SKM-1 (cell line): ENCODE results near the gene MAD1L1.

ENCODE experiments used
- DNase-seq: peaks from one replicate; lab custom pipeline; 2025; ENCODE audit not compliant: unreplicated experiment; lab: John Stamatoyannopoulos, UW

Gene MAD1L1

GRCh38 chr7:1907751-1908365 lies 324.9 kb downstream of the MAD1L1 start:
- DNase-seq: no peak

DNA sequence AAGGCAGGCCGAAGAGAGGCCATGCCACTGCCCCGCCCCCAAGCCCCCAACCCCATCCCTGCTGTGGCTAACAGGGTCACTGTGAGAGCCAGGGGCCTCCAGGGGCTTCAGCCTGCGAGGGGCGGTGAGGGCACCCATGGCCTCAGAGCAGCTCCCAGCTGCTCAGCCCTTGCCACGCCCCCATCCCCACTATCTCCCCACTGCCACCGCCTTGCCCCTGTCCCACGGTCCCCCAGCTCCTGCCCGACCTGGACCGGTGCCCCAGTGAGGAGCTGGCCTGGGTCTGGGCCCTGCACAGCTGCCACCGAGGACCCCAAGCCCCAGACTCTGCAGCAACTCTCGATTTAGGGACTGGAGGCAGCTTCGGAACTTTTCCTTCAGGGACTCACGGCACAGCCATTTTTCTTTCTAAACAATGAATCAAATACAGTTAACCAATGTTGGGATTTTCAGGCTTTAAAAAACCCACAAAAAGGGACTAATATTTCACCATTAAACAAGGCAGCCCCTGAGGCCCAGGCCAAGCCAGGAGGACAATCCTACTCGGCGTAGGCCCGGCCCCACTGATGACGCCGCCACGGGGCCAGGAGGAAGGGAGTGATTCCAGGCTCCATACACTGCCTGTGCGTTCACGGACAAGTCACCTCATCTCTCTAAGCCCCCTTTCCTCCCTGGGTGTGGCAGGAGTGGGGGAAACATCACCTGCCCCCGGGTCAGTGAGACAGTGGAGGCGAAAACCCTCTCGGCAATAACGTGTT lies 325.6 kb downstream of the MAD1L1 start:
- DNase-seq: no peak

- DNase-seq: no peak
Observed at GRCh38 chr7:1906087-1906830, 326.5 kb downstream of the MAD1L1 start.

GRCh38 chr7:1902231-1902855 lies 330.4 kb downstream of the MAD1L1 start:
- DNase-seq: no peak

- DNase-seq: no peak
Observed at GRCh38 chr7:1901431-1902210, 331.1 kb downstream of the MAD1L1 start.

DNA sequence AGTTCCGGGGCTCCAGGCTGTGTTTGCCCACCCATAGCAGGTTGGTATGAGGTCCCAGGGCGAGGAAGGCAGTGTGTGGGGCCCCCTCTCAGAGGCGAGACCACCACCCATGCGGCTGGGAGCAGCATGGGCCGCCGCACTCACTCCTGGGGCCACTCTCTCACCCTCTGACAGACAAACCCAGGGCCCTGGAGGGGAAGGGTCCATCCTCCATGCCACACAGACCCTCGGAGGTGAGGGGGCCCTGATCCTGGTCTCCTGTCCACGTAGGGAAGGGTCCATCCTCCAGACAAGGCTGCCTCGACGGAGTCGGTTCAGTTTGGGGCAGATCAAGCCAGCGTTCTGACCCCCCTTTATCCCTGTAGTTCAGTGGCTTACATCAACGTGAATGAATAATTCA lies 331.9 kb downstream of the MAD1L1 start:
- DNase-seq: no peak

GRCh38 chr7:1899951-1900762 lies 332.6 kb downstream of the MAD1L1 start:
- no peak for DNase-seq

DNA sequence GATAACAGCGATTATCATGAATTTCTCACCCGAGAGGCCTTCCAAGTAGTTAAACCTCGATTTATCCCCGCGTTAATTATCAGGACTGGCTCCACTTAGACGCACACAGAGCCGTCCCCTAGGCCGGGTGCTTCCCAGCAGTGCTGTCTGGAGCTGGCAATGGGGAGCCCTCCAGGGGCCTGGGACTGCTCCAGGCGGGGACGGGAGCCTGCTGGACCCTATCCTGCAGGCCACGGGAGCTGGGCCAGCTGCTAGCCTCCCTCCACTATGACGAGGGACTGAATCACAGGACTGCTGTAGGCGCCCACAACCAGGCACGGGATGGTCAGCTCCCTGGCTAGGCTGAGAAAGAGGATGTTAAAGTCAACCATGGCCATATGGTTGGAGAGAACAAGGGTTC lies 333.5 kb downstream of the MAD1L1 start:
- DNase-seq: no peak

DNA sequence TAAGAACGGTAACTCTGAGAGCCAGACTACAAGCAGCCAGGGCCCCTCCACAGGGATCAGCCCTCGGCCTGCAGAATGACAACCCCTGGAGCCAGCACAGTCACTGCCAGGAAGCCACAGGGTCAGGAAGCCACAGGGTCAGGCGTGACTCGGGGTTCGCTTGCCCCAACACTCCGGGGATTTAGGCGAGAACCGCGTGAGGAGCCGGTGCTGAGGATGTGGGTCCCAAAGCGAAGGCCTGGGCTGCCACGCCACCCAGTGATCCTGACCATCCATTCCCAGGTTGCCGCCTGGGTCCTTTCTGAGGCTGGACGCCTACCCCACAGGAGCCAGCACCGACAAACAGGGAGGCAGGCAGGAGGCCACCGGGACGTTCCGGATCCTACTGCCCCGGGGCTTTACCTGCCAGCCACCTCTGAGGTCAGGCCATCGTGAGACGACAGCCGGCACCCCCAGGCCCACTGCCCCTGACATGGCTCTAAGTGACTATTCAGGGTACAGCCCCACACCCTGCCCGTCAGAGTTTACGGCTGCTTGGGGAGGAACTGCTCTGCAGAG lies 334.0 kb downstream of the MAD1L1 start:
- no peak for DNase-seq

GRCh38 chr7:1897861-1898627 lies 334.7 kb downstream of the MAD1L1 start:
- DNase-seq: no peak

- no peak for DNase-seq
Observed at GRCh38 chr7:1897076-1897860, 335.5 kb downstream of the MAD1L1 start.

DNA sequence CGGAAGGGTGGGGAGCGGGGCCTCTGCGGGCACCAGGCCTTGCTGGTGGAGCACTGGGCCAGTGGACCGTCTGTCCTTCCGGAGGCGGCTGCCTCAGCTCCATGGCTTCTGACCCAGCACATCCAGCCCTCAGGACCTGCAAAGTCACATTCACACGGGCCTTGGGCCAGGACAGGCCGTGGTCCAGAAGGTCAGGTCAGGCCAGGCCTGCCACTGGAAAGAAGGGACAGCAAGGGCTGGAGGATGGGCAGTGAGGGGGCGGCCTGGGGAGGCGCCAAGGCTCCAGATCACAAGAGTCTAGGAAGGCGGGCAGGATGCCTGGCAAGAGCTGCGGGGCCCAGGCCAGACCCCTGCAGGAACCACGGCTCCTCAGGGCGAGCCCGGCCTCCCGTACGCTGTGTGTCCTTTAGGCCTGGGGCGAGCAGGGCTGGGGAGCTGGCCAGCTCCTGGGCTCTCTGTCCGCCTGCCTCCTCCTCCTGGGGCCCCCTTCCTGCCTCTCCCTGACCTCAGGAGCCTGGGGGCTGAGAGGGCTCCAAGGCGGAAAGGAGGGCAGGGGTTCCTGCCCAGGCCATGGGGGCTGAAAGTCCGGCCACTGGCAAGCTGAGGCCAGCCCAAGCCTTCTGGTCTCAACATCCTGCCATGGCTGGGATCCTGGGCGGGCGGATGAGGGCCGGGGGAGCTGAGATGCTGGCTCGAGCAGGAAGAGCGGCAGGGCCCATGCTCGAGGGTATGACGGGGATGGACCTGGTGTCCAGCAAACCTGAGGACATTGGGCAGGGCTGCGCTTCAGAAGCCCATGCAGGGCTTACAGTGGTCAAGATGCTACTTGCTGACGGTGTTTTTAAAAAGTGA lies 336.9 kb downstream of the MAD1L1 start:
- DNase-seq: no peak

- no peak for DNase-seq
Observed at GRCh38 chr7:1894906-1895663, 337.7 kb downstream of the MAD1L1 start.

DNA sequence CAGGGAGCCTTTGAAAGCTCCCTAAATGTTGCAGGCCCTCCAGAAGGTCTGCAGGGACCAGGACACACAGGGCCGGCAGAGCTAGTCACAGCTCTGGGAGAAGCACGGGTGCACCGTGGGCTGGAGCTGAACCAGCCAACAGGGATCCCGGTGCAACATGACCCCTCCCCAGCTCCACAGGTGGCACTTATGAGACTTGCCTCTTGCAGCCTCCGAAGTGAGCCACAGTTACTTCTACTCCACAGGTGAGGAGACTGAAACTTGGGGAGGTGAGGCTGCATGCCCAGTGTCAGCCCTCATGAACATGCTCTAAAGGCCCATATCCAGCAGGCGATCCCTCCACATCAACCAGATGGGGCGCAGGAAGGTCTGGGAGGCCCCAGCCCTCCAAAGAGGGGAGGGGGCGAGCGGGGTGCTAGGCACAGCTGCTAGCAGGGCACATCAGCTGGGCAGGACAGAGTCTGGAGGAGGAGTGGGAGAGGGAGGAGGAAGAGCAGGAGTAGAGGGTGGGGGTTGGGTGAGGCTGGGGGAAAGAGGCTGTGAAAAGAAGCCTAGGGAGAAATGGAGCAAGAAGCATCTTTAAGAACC lies 338.3 kb downstream of the MAD1L1 start:
- no peak for DNase-seq

DNA sequence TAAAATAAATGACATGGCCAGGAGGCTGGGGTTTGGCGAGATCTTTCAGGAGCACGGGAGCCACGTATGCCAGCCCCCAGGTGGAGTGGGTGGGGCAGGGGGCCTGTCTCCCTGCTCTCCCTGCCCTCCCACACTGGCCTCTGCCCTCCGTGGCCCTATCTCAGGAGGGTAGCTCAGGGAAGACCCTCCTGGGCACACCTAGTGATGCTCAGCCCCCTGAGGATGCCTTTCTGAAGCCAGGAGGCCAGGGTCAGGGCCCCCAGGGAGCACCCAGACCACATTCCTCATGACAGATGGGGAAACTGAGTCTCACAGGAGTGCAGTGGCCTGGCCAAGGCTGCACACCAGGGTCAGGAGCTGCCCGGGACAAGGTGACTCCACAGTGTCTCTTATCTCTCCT lies 339.3 kb downstream of the MAD1L1 start:
- no peak for DNase-seq

GRCh38 chr7:1893036-1893435 lies 339.7 kb downstream of the MAD1L1 start:
- no peak for DNase-seq
